ENCODE data around the gene PDSS2. TPM values are rescaled to one million over a fixed set of nuclear protein-coding genes. Genes with fewer than 3 reads are reported as not detected.

The PDSS2 gene
- total RNA-seq, 1 experiment from 2014 or later = 12.5 TPM

Other genes with a start within 250 kb of the PDSS2 start
- gene SOBP, start 30.6 kb upstream of the PDSS2 start, total RNA-seq (2014; rRNA removed; shearing (Covaris generic)) = 1.3 and 6.8 TPM in 2 replicates